ENCODE results near the gene ABCC1.

The ABCC1 gene

GRCh38 chr16:16045879-16046278 is 96.5 kb downstream of the ABCC1 start:
- no peak for DNase-seq (ENCODE audit: low read depth in 2 of 2)

DNA sequence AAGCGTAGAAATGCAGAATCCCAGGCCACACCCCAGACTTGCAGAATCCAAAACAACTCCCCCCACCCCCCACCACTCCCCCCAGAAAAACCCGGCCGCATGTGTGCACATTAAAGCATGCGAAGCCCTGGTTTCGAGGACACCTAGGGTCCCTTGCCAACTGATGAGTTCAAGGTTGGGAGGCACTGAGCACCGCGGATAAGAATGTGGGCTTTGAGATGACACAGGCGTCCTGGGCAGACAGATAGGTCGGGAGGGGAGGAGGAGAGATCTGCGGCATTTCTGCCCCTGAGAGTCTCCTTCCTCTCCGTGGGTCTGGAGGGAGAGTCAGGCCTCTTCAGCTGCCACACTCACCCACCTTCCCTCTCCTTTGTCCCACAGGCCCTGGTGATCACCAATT is 98.3 kb downstream of the ABCC1 start:
- no peak for DNase-seq (ENCODE audit: low read depth in 2 of 2)

DNA sequence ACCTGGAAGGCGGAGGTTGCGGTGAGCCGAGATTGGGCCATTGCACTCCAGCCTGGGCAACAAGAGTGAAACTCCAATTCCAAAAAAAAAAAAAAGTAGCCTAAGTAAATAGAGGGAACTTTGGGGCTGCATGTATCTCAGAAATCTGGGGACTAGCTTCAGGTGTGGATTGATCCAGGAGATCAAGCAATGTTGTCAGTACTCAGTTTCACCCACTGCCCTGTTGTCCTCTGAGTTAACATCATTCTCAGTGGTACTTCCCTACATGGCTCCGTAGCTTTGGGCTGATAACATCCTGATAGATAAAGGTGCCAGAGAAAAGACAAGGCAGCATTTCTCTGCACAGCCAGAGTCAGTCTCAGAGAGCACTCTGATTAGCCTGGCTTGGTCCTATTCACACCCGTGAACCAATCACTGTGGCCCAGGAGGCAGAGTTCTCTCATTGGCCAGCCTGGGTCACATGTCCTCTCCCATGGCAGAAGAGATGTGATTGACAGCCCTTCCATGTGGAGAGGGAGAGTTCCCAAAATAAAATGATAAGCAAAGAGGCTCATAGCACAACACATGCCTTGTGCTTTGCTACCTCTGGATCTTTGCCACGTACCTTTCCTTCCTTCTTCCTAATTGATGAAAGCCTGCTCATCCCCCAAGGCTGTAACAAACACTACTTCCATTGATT is 99.6 kb downstream of the ABCC1 start:
- no peak for DNase-seq (ENCODE audit: low read depth in 2 of 2)

DNA sequence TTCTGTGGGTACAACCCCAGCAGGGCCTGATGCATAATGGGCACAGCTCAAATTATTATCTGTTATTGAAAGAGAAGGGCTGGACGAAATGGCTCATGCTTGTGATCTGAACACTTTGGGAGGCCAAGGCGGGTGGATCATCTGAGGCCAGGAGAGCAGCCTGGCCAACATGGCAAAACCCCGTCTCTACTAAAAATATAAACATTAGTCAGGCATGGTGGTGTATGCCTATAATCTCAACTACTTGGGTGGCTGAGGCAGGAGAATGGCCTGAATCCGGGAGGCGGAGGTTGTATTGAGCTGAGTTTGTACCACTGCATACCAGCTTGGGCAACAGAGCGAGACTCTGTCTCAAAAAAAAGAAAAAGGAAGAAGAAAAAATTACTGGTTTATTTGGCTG is 100.7 kb downstream of the ABCC1 start:
- no peak for DNase-seq (ENCODE audit: low read depth in 2 of 2)

DNA sequence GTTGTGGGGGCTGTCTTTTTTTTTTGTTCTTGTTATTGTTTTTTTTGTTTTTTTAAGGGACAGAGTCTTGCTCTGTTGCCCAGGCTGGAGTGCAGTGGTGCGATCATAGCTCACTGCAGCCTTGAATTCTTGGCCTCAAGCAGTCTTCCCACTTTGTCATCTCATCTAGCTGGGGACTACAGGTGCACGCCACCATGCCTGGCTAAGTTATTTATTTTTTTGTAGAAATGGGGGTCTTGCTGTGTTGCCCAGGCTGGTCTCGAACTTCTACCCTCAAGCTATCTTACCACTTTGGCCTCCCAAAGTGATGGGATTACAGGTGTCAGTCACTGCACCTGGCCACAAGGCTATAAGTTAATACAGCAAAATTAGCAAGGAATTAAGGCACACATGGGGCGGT is 101.7 kb downstream of the ABCC1 start:
- DNase-seq (ENCODE audit: low read depth in 2 of 2): no peak

- no peak for DNase-seq (ENCODE audit: low read depth in 2 of 2)
Measured at GRCh38 chr16:16052916-16053315, 103.5 kb downstream of the ABCC1 start.

- no peak for DNase-seq (ENCODE audit: low read depth in 2 of 2)
Measured at GRCh38 chr16:16057102-16057501, 107.7 kb downstream of the ABCC1 start.

DNA sequence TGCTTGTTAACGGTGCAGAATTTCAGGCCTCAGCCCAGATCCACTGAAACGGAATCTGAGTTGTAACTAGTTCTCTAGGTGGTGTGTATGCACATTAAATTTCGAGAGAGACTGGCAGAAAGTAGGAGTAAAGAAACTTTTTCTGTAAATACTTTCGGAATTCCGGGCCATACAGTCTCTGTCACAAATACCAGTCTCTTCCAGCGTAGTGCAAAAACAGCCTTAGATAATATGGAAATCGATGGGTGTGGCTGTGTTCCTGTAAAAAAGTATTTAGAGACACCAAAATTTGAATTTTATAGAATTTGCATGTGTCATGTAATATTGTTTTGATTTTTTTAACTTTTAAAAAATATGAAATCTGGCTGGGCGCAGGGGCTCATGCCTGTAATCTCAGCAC is 109.7 kb downstream of the ABCC1 start:
- DNase-seq (ENCODE audit: low read depth in 2 of 2): no peak

GRCh38 chr16:16059895-16060590 is 110.6 kb downstream of the ABCC1 start:
- DNase-seq (ENCODE audit: low read depth in 2 of 2): no peak

DNA sequence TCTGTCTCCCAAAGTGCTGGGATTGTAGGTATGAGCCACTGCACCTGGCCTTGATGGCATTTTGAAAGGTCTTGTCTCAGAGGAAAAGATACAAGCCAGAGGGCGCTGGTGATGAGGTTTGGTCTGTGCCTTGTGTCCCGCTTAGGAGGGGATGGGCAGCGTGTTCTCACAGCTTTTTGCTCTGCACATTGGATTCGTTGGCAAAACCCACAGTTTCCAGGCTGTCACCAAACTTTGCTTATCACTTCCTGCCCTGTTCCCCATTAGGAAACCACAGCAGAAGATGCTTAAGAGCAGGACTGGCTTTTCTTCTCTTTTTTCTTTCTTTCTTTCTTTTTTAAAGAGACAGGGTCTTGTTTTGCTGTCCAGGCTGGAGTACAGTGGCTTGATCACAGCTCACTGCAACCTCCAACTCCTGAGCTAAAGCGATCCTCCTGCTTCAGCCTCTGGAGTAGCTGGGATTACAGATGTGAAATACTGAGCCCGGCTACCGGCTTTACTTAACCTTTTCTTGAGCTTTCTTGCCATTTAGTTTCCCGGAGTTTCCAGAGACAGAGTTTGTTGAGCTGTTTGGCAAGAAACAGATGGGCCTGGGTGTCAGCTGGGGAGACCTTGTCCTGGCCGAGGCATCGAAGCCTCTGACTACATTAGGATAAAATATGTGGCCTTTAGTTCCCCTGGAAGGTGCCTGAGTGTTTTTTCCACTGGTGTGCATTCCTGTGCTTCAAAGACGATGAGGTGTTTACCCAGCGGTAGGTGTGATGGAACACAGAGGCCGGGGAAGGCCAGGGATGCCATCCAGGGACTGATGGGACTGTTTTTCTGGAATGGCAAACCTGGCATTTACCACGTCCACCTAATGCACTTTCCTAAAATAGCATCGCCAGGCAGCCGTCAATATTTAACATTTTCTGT is 112.9 kb downstream of the ABCC1 start:
- DNase-seq (ENCODE audit: low read depth in 2 of 2): no peak

DNA sequence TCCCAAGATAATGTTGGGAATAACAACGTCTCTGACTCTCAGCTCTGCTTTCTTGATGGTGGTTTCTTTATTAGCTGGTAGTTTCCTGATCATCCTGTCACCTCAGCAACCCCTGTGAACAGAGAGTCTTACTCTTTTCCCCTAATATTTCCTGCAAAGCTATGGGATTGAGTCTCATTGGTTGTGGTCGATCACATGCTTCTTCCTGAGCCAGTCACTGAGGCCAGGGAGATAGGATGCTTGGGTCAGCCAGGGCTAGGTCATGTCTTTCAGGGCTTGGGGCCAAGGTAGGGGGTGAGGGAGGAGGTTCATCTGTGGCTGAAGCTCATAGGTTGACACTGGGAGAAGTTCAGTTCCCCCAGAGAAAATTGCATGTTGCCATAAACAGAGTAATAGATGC is 114.3 kb downstream of the ABCC1 start:
- DNase-seq (ENCODE audit: low read depth in 2 of 2): no peak

- DNase-seq (ENCODE audit: low read depth in 2 of 2): no peak
Measured at GRCh38 chr16:16064874-16065384, 115.5 kb downstream of the ABCC1 start.

DNA sequence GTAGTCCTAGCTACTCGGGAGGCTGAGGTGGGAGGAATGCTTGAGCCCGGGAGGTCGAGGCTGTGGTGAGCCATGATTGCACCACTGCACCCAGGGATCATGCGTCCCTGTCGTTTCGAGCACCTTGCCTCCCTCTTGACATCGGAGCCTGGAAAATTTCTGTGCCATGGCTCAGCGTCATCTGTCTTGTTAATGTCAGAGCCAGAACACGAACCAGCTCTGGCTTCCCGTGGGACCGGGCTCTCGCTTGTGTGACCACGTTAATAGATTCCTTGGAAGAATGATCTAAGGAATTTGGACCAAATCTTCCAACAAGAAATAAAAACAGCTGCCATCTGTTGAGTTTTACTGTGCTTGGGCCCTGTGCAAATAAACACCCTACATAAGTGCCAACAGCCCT is 117.7 kb downstream of the ABCC1 start:
- DNase-seq (ENCODE audit: low read depth in 2 of 2): no peak

DNA sequence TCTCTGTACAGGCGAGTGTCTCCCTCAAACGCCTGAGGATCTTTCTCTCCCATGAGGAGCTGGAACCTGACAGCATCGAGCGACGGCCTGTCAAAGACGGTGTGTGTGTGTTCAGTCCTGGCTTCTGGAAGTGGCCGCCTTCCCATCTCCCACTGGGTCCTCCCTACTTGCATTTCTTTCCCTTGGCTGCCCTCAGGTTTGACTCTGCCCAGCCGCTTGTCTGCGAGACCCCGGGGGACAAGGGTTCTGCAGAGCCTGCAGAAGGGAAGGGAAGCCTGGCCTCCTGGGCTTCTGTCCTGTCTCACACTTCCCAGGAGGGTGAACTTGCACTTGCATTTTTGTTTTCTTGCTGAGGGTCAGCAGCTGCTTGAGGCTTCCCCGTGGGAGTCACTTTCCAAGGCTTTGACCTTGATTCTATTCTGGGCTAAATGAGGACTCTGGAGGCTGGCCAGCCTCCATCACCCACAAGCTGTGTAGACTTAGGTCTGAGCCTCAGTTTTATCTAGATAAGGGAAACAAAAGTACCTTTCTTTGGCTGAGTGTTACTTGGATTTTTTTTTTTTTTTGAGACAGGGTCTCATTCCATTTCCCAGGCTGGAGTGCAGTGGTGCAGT is 122.3 kb downstream of the ABCC1 start:
- DNase-seq (ENCODE audit: low read depth in 2 of 2): no peak

DNA sequence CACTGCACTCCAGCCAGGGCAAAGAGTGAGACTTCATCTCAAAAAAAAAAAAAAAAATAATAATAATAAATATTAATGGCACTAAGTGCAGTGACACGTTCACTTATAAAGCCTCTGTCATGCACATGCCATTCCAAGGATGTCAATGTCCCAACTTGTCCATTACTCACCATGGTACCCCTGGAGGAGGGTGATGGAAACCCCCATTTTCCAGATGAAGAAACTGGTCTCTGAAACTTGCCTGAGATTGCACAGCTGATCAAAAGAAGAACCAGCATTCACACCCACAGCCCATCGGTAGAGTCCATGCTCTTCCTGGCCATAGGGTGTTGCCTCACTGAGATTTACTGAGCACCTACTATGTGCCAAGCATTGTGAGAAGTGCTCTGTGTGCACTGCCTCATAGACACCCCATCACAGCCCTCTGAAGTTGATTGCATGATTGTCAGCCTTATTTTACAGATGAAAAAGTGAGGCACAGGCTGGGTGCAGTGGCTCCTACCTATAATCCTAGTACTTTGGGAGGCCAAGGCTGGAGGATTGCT is 123.7 kb downstream of the ABCC1 start:
- no peak for DNase-seq (ENCODE audit: low read depth in 2 of 2)

DNA sequence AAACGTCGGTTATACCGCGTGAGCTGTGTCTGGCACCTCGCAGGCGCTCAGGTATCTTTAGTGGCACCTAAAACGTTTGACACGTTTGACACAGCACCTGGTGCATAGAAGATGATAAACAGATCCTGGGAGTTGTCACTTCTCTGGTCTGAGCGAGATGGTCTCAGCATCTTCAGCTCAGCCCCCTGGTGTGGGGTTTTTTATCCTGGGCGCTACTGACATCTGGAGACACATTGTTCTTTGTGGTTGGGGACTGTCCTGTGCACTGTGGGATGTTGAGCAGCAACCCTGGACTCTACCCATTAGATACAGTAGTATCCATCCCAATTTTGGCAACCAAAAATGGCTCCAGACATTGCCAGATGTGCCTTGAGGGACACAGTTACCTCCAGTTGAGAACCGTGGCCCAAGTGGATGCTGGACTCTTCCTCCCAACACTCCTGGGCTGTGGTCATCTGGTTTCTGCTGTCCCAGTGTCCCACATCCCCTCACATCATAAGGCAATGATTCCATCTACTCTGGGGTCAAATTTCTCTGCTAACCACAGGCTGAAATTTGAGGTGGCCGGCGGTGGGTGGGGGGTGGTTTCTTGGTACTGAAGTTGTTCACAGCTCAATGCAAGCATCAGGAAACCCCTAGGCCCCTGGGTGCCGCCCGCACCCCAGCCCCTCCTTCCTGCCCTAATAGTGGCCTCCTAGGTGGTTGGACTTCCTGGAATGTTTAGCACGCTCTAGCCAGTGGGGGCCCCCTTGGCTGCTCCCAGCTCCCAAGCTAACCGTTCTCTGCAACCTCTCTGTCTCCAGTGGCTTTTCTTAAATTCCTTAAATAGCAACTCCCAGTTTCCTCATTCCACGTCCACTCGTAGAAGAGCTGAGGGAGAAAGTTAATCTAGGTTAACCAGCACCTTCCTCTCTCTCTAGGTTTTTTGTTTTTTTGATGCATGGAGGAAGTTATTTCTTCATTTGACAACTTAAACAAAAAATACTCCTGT is 124.8 kb downstream of the ABCC1 start:
- no peak for DNase-seq (ENCODE audit: low read depth in 2 of 2)

GRCh38 chr16:16075488-16076422 is 126.3 kb downstream of the ABCC1 start:
- no peak for DNase-seq (ENCODE audit: low read depth in 2 of 2)

GRCh38 chr16:16076423-16076813 is 127.0 kb downstream of the ABCC1 start:
- DNase-seq (ENCODE audit: low read depth in 2 of 2): no peak

GRCh38 chr16:16080465-16081065 is 131.1 kb downstream of the ABCC1 start:
- DNase-seq (ENCODE audit: low read depth in 2 of 2): no peak
